GM18861 (cell line): Measurements from ENCODE around the gene TSEN15.

Source experiments
- ATAC-seq: cut with Tn5 transposase; IDR thresholded peaks from one replicate; pipeline ENCODE4 v1.9.1; 2021; ENCODE audit not compliant: unreplicated experiment

Gene TSEN15

DNA sequence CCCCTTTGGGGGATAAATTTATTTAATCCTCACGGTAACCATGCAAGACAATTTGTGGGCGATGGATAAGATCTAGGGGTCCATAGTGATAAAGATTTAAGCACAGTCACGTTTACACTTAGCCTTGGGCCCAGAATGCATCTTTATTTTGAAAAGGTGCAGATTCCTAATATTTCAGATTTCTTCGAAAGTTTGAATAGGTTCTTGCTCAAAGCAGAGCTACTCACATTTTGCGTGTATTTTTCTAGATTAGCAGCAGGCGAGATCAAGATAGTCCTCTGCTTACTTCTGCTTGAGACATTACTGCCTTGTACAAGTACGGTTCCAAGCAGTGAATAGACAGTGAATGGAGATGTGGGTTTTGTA is 647 bp downstream of the TSEN15 start:
- no peak for ATAC-seq

GRCh38 chr1:184052750-184053149 is 1.2 kb downstream of the TSEN15 start:
- ATAC-seq = no peak

GRCh38 chr1:184053881-184054280 is 2.4 kb downstream of the TSEN15 start:
- no peak for ATAC-seq

DNA sequence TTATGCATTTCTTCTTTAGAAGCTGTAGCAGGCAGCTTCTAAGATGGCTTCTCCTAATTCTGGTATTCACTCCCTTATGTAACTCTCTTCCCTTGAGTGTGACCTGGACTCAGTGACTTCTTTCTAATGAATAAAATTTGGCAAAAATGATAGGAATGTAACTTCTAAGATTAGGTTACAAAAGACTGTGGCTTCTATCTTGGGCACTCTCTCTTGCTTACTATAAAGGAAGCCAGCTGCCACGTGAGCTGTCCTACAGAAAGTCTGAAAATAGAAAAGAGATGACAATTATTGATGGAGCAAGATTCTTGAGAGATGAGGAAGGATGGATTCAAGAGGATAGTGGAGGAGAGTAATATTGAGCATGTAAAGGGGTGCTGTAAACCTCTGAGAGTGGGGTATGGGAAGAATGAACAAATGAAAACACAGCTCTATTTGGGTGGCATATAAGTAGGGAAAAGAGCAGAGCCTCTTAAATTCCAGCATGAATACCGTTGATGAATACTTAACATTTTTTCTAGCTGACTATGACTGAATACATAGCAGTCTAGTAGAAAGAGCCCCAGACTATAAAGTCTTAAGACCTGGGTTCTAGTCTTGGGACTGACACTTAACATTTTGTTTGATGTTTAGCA is 5.5 kb downstream of the TSEN15 start:
- no peak for ATAC-seq

GRCh38 chr1:184059887-184060286 is 8.4 kb downstream of the TSEN15 start:
- no peak for ATAC-seq

DNA sequence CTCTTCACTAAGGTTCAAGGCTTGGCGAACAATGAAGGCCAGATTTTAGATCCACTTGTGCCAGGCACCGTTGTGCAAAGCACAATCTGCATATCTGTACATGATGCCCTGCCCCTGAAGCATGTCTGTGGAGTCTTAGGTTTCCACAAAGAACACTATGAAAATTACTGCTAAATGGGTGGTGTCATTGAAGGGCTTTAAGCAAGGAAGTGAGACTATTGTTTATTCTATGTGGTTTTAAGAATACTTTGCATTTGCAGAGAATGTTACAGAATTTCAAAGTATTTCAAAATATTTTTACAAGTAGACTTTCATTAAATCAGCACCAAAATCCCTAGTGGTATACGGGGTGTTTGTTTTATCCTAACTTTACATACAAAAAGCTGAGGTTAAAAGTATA is 8.8 kb downstream of the TSEN15 start:
- ATAC-seq = no peak

- ATAC-seq = no peak
Observed at GRCh38 chr1:184061396-184062003, 10.0 kb downstream of the TSEN15 start.

- no peak for ATAC-seq
Observed at GRCh38 chr1:184062640-184063286, 11.2 kb downstream of the TSEN15 start.

- no peak for ATAC-seq
Observed at GRCh38 chr1:184065559-184065958, 14.0 kb downstream of the TSEN15 start.

- ATAC-seq = no peak
Observed at GRCh38 chr1:184068354-184068753, 16.8 kb downstream of the TSEN15 start.

- no peak for ATAC-seq
Observed at GRCh38 chr1:184069675-184070074, 18.1 kb downstream of the TSEN15 start.

DNA sequence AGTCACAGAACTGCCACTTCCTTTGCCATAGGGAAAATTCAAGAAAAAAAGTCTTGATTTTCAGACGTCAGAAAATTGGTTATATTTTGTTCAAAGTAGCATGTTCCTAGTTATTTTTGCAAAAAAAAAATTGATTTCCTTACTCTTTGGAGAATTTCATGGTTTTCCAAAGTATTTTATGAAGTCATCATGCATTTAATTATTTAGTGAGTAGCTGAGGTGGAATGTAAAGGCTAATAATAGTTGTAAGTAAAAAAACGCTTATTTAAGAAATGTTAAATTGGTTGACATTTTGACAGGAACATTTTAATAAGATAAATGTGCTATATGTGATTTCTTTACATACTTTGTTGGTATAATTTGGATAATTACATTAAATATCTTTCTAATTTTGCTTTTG is 20.8 kb downstream of the TSEN15 start:
- ATAC-seq = no peak

- no peak for ATAC-seq
Observed at GRCh38 chr1:184074383-184074782, 22.9 kb downstream of the TSEN15 start.

DNA sequence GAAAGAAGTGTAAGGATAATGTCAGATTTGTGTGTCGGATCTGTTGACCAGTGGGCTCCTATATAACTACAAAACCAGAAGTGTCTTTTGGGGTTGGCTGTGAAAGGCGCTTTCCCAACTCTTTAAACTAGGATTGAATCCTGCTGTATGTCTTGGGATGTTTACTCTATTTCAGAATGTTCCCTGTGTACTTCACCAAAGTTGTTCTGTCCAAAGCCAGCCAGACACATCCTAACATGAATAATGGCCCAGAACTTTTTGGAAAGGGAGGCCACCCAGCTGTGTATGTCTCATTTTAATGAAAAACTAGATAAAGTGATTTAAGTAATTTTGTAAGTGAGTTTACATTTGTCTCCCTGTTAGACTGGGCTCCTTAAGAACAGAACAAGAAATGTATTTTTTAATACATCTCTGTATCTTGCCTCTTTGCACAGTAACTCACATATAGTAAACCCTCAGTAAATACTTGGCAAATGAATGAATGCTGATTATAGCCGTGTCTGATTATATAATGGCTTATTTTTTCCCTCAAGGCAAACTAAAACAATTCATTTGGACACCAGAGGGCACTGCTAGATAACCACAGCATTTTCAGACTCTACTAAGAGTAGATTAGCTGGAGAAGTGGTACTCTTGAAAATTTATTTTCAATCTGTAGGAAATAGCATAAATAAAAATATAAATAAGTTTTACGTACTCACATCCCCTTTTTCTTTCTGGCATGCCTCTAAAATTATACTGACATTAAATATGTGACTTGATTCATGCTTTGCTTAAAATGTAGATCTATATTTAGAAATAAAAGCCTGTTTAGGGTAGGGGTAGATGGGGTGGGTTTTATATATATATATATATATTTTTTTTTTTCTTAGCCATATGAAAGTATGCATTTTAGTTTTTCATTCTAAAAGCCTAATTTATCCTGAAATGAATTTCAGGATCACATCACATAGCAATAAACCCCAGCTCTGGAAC is 23.8 kb downstream of the TSEN15 start:
- no peak for ATAC-seq

- ATAC-seq = no peak
Observed at GRCh38 chr1:184078564-184079249, 27.2 kb downstream of the TSEN15 start.

DNA sequence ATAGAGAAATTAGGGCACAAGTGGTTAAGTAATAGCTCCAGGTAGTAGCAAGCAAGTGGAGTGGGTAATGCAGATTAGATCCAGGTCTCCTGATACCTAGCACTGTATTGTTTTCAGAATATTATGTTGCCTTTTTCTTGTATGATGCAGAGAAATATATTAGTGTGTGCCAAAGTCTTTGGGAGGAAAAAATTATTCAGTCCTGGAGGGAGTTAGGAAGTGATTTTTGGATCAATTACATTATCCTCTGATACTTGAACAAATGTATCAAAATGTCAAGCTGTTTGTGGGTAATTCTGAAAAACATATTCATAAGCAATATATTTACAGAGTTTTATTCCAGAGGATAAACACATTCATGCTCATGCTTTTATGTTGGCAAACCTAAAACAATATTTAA is 28.8 kb downstream of the TSEN15 start:
- ATAC-seq = no peak

GRCh38 chr1:184082541-184083415 is 31.2 kb downstream of the TSEN15 start:
- no peak for ATAC-seq

DNA sequence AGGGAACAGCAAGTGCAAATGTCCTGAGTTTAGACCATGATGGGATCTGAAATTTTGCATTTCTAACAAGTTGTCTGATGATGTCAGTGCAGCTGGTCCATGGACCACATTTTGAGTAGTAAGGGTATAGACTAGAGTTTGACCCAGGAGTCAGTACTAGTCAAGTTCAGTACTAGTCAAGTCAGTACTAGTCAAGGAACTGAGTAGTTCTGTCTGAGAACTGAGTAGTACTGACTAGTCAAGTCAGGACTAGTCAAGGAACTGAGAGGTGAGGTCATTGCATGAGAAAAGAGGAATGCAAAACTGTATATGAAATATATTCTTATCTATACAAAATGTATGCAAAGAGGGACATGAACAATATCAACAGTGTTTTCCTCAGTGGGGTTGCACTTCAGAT is 34.1 kb downstream of the TSEN15 start:
- no peak for ATAC-seq

GRCh38 chr1:184088037-184088436 is 36.5 kb downstream of the TSEN15 start:
- no peak for ATAC-seq

DNA sequence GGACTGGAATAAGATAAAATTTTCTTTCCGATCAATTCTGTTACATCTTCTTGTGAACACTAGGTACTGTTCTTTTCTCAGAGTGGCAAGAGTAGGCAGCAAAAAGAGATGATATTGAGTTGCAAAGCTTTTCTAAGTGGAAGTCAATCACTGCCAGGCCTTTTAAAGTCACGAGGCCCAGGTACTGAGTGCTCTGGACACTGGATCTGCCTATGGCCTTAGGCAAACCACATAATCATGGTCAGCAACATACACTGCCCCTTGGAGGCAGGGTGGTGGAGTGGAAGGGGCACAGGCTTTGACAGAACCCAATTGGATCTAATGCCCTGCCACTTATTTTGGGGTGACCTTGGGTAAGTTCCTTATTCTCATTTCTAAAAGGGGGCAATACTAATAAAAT is 41.5 kb downstream of the TSEN15 start:
- ATAC-seq = no peak
